Subcutaneous adipose tissue (tissue), 4 donors: Measurements from ENCODE around the gene POP7. TPM values are rescaled to one million over a fixed set of nuclear protein-coding genes. Genes with fewer than 3 reads are reported as not detected.

ENCODE experiments used
- total RNA-seq, 4 donors: library from RNA; depleted of rRNA; stranded (reverse); fragments of >200 nt; gene quantifications; one replicate each; pipeline ENCODE4 v1.1.0, GENCODE V29; 2016
- TF ChIP-seq, protein P1 (sequence below): fragments of 450-650 bp; IDR thresholded peaks from one replicate; pipeline ENCODE4 v1.5.1; 2016; ENCODE audit warnings: low read depth, mild to moderate bottlenecking, control low read depth, antibody characterized with exemption, moderate library complexity

Gene POP7
- total RNA-seq, 4 donors from 2014 or later = 14.1 to 32.8 (median 19.4) TPM

GRCh38 chr7:100720279-100720670, 14.4 kb downstream of the POP7 start, which contains the start of gene EPO:
Gene EPO (plus strand): TSS chr7:100720468. CDS start chr7:100720981, 513 bp downstream.
- TF ChIP-seq, protein P1, sequence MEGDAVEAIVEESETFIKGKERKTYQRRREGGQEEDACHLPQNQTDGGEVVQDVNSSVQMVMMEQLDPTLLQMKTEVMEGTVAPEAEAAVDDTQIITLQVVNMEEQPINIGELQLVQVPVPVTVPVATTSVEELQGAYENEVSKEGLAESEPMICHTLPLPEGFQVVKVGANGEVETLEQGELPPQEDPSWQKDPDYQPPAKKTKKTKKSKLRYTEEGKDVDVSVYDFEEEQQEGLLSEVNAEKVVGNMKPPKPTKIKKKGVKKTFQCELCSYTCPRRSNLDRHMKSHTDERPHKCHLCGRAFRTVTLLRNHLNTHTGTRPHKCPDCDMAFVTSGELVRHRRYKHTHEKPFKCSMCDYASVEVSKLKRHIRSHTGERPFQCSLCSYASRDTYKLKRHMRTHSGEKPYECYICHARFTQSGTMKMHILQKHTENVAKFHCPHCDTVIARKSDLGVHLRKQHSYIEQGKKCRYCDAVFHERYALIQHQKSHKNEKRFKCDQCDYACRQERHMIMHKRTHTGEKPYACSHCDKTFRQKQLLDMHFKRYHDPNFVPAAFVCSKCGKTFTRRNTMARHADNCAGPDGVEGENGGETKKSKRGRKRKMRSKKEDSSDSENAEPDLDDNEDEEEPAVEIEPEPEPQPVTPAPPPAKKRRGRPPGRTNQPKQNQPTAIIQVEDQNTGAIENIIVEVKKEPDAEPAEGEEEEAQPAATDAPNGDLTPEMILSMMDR = no peak

DNA sequence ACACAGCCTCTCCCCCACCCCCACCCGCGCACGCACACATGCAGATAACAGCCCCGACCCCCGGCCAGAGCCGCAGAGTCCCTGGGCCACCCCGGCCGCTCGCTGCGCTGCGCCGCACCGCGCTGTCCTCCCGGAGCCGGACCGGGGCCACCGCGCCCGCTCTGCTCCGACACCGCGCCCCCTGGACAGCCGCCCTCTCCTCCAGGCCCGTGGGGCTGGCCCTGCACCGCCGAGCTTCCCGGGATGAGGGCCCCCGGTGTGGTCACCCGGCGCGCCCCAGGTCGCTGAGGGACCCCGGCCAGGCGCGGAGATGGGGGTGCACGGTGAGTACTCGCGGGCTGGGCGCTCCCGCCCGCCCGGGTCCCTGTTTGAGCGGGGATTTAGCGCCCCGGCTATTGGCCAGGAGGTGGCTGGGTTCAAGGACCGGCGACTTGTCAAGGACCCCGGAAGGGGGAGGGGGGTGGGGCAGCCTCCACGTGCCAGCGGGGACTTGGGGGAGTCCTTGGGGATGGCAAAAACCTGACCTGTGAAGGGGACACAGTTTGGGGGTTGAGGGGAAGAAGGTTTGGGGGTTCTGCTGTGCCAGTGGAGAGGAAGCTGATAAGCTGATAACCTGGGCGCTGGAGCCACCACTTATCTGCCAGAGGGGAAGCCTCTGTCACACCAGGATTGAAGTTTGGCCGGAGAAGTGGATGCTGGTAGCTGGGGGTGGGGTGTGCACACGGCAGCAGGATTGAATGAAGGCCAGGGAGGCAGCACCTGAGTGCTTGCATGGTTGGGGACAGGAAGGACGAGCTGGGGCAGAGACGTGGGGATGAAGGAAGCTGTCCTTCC, 15.0 kb downstream of the POP7 start:
- TF ChIP-seq, protein P1 = no peak

DNA sequence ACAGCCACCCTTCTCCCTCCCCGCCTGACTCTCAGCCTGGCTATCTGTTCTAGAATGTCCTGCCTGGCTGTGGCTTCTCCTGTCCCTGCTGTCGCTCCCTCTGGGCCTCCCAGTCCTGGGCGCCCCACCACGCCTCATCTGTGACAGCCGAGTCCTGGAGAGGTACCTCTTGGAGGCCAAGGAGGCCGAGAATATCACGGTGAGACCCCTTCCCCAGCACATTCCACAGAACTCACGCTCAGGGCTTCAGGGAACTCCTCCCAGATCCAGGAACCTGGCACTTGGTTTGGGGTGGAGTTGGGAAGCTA, 15.5 kb downstream of the POP7 start:
- TF ChIP-seq, protein P1 = no peak

- TF ChIP-seq, protein P1 = no peak
Measured at GRCh38 chr7:100722480-100723212, 16.7 kb downstream of the POP7 start.

DNA sequence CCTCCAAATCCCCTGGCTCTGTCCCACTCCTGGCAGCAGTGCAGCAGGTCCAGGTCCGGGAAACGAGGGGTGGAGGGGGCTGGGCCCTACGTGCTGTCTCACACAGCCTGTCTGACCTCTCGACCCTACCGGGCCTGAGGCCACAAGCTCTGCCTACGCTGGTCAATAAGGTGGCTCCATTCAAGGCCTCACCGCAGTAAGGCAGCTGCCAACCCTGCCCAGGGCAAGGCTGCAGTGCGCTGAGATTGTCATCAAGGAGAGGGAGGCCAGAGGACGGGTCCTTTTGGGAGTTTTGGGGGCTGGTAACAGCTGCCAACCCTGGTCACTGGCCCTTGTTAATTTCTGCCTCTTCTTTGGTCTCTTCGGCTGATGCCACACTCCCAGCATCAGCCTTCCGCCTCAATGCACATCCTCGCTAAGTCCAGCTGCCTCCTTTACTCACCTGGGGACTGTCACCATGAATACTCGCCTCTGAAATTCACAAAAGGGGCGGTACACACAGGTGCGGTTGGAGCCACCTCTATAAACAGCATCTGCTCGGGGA, 17.9 kb downstream of the POP7 start:
- TF ChIP-seq, protein P1 = no peak

DNA sequence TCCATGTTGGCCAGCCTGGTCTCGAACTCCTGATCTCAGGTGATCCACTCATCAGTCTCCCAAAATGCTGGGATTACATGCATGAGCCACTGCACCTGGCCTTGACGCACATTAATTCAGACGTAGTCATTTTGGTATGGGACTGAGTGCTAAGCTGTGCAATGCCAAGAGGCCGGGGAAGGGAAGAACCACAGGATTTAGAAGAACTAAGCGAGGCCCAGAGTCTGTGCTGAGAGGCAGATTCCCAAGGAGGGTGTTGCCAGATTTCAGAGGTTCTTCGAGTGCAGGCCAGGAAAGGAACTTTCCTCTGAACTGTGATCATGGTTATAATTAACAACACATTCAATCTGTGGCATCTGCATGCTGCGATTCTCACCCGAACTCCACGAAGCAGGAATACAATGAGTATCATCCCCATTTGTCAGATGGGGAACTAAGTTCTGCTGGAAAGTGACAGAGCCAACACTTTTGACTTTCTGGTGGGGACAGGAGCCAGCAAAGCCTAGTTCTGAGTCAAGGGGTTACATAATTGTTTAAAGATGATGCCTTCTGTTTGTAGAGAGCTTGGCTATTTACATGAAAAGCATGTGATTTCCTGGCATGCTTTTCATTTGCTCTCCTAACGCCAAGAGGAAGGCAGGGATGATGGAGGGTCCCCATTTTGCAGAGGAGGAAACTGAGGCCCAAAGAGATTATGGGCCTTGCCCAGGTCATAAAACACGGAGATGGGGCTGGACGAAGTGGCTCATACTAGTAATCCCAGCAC, 21.3 kb downstream of the POP7 start:
- TF ChIP-seq, protein P1 = no peak
